Uterus (tissue), 4 donors: ENCODE results near the gene KLC4. TPM values are rescaled to one million over a fixed set of nuclear protein-coding genes. Genes with fewer than 3 reads are reported as not detected.

Experiments used
- DNase-seq, 2 donors: peaks; one replicate each; pipeline ENCODE4 v3.0.0-alpha.2; 2019 to 2020
- H3K27ac ChIP-seq, 2 donors: fragments of 200-600 bp; sonication (generic); 1 replicate in 1 of 2; 2 replicates in 1 of 2; pipeline ENCODE4 v1.5.1; 2016 to 2018
- H3K27me3 ChIP-seq, 2 donors: fragments of 200-600 bp; sonication (generic); one replicate each; pipeline ENCODE4 v1.5.1; 2018 to 2019; ENCODE audit warnings: control low read depth in 1 of 2
- H3K36me3 ChIP-seq, 2 donors: fragments of 200-600 bp; sonication (generic); one replicate each; pipeline ENCODE4 v1.5.1; 2019; ENCODE audit warnings: control low read depth in 1 of 2
- H3K4me1 ChIP-seq, 2 donors: fragments of 200-600 bp; sonication (generic); one replicate each; pipeline ENCODE4 v1.5.1; 2018 to 2019; ENCODE audit warnings: control low read depth in 1 of 2
- H3K4me3 ChIP-seq, 2 donors: fragments of 200-600 bp; sonication (generic); 1 replicate in 1 of 2; 2 replicates in 1 of 2; pipeline ENCODE4 v1.5.1; 2018 to 2019; ENCODE audit warnings: mild to moderate bottlenecking in 1 of 2
- H3K9me3 ChIP-seq, 2 donors: fragments of 200-600 bp; sonication (generic); one replicate each; pipeline ENCODE4 v1.5.1; 2019; ENCODE audit warnings: control low read depth in 1 of 2
- CTCF ChIP-seq, 4 experiments: fragments of 200-600 bp in 2 of 4; fragments of 450-650 bp in 2 of 4; sonication (generic) in 2 of 4; IDR thresholded peaks; one replicate each; pipeline ENCODE4 v1.5.1; 2016 to 2019; ENCODE audit warnings: antibody characterized with exemption in 4 of 4, mild to moderate bottlenecking in 2 of 4, moderate library complexity in 1 of 4
- POLR2A ChIP-seq, 2 donors: fragments of 450-650 bp; IDR thresholded peaks; one replicate each; pipeline ENCODE4 v1.6.1; 2016; ENCODE audit warnings: antibody characterized with exemption in 2 of 2, mild to moderate bottlenecking in 1 of 2, moderate library complexity in 1 of 2
- intact Hi-C: fragments of 100-400 bp; cut with DNase I; formaldehyde crosslinking; loops from one replicate; pipeline ENCODE4 v1.15.1; 2023; ENCODE audit warnings: low total_unique reads
- total RNA-seq, 4 donors: library from RNA; depleted of rRNA in 3 of 4; stranded (reverse); fragments of >200 nt in 3 of 4; gene quantifications; one replicate each; pipeline versions ENCODE4 v1.1.0 to v1.2.4, GENCODE V29; 2014 to 2023
- donor health status: DM: yes; HTN: yes; CAD: no.

KLC4 gene
- total RNA-seq, 4 donors from 2014 or later, result 2.8 to 30.6 (median 27.2) TPM

GRCh38 chr6:43029120-43029519, 30.3 kb upstream of the KLC4 start:
- H3K27ac ChIP-seq, result no peak overlapping the region
- intact Hi-C loops, result no loop called here
- no peaks in the 10 kb centered on the region for H3K27me3 ChIP-seq
- H3K9me3 ChIP-seq, result no peaks in the 10 kb centered on the region
- H3K36me3 ChIP-seq, result no peaks in the 10 kb centered on the region
- no peak for DNase-seq
- H3K4me3 ChIP-seq, result no peak overlapping the region
- TF ChIP-seq POLR2A (IDR thresholded peaks at IDR 0.05), result no peak
- no peak for TF ChIP-seq CTCF (IDR thresholded peaks at IDR 0.05)
- no peaks in the 10 kb centered on the region for H3K4me1 ChIP-seq

GRCh38 chr6:43032326-43032725, 27.1 kb upstream of the KLC4 start:
- H3K27ac ChIP-seq, result no peak overlapping the region
- no peak for TF ChIP-seq POLR2A (IDR thresholded peaks at IDR 0.05)
- no peak for TF ChIP-seq CTCF (IDR thresholded peaks at IDR 0.05)
- no peaks in the 10 kb centered on the region for H3K36me3 ChIP-seq
- DNase-seq, result no peak
- intact Hi-C loops, result no loop called here
- H3K27me3 ChIP-seq, result no peaks in the 10 kb centered on the region
- H3K4me1 ChIP-seq, result no peaks in the 10 kb centered on the region
- no peaks in the 10 kb centered on the region for H3K9me3 ChIP-seq
- H3K4me3 ChIP-seq, result no peak overlapping the region

GRCh38 chr6:43033496-43034189, 25.8 kb upstream of the KLC4 start:
- Histone ChIP-seq H3K4me3 (no peak overlapping the region), H3K36me3 (no peaks in the 10 kb centered on the region), H3K9me3 (no peaks in the 10 kb centered on the region), H3K4me1 (no peaks in the 10 kb centered on the region), H3K27me3 (no peaks in the 10 kb centered on the region), H3K27ac (no peak overlapping the region)
- TF ChIP-seq CTCF (IDR thresholded peaks at IDR 0.05) (no peak), POLR2A (IDR thresholded peaks at IDR 0.05) (no peak)
- no peak for DNase-seq
- intact Hi-C loops, result no loop called here

GRCh38 chr6:43034190-43034525, 25.3 kb upstream of the KLC4 start:
- H3K27me3 ChIP-seq, result no peaks in the 10 kb centered on the region
- no peak overlapping the region for H3K27ac ChIP-seq
- no peak for DNase-seq
- no peak overlapping the region for H3K4me3 ChIP-seq
- intact Hi-C loops, result no loop called here
- no peaks in the 10 kb centered on the region for H3K4me1 ChIP-seq
- H3K36me3 ChIP-seq, result no peaks in the 10 kb centered on the region
- TF ChIP-seq CTCF (IDR thresholded peaks at IDR 0.05) (no peak), POLR2A (IDR thresholded peaks at IDR 0.05) (no peak)
- no peaks in the 10 kb centered on the region for H3K9me3 ChIP-seq

- intact Hi-C loops, result no loop called here
- H3K9me3 ChIP-seq, result no peaks in the 10 kb centered on the region
These were observed 23.8 kb upstream of the KLC4 start for GRCh38 chr6:43035495-43036194.

More at GRCh38 chr6:43035495-43036194, 23.8 kb upstream of the KLC4 start:
- DNase-seq, result no peak
- H3K27ac ChIP-seq, result no peak overlapping the region
- H3K4me1 ChIP-seq, result no peaks in the 10 kb centered on the region
- no peaks in the 10 kb centered on the region for H3K36me3 ChIP-seq
- no peaks in the 10 kb centered on the region for H3K27me3 ChIP-seq
- no peak for TF ChIP-seq CTCF (IDR thresholded peaks at IDR 0.05)
- no peak overlapping the region for H3K4me3 ChIP-seq
